Mesendoderm (in vitro differentiated cells): ENCODE data around the gene IFNA17.

Experiments used
- DNase-seq: peaks from one replicate; pipeline ENCODE4 v3.0.0; 2013
- H2AK5ac ChIP-seq: 2 replicates; pipeline ENCODE4 v1.6.1; 2013; ENCODE audit warnings: low read length, inconsistent platforms
- H2BK120ac ChIP-seq: 2 replicates; pipeline ENCODE4 v1.6.1; 2013; ENCODE audit warnings: low read depth, mild to moderate bottlenecking, low read length, moderate library complexity, mixed read lengths
- H2BK15ac ChIP-seq: replicated peaks from 2 replicates; pipeline ENCODE4 v1.6.1; 2013; ENCODE audit warnings: low read depth, mild to moderate bottlenecking, moderate library complexity
- H2BK5ac ChIP-seq: 2 replicates; pipeline ENCODE4 v1.6.1; 2013; ENCODE audit warnings: low read length, inconsistent platforms
- H3K18ac ChIP-seq: 2 replicates; pipeline ENCODE4 v1.6.1; 2013; ENCODE audit warnings: mild to moderate bottlenecking, low read length, mixed read lengths
- H3K23ac ChIP-seq: one replicate; pipeline ENCODE4 v1.6.1; 2013; ENCODE audit warnings: low read length
- H3K27ac ChIP-seq: 2 replicates; pipeline ENCODE4 v1.5.1; 2013; ENCODE audit warnings: low read depth, mild to moderate bottlenecking, inconsistent platforms, low read length, moderate library complexity
- H3K27me3 ChIP-seq: 2 replicates; pipeline ENCODE4 v1.6.1; 2013; ENCODE audit warnings: low read length, control low read depth, mild to moderate bottlenecking, inconsistent platforms; ENCODE audit not compliant: insufficient read depth, poor library complexity
- H3K36me3 ChIP-seq: 2 replicates; pipeline ENCODE4 v1.6.1; 2013; ENCODE audit warnings: low read length, inconsistent platforms; ENCODE audit not compliant: control insufficient read depth, insufficient read depth
- H3K4ac ChIP-seq: one replicate; pipeline ENCODE4 v1.6.1; 2013; ENCODE audit warnings: low read depth, mild to moderate bottlenecking, low read length, moderate library complexity
- H3K4me1 ChIP-seq: 2 replicates; pipeline ENCODE4 v1.6.1; 2013; ENCODE audit warnings: low read depth, low read length, inconsistent platforms; ENCODE audit not compliant: control insufficient read depth
- H3K4me2 ChIP-seq: 2 replicates; pipeline ENCODE4 v1.6.1; 2013; ENCODE audit warnings: low read length
- H3K4me3 ChIP-seq: 2 replicates; pipeline ENCODE4 v1.5.1; 2013; ENCODE audit warnings: mild to moderate bottlenecking, low read length
- H3K56ac ChIP-seq: one replicate; pipeline ENCODE4 v1.6.1; 2013; ENCODE audit warnings: low read length
- H3K79me1 ChIP-seq: 2 replicates; pipeline ENCODE4 v1.6.1; 2013; ENCODE audit warnings: low read length, inconsistent platforms
- H3K79me2 ChIP-seq: 2 replicates; pipeline ENCODE4 v1.6.1; 2013; ENCODE audit warnings: mild to moderate bottlenecking, low read length; ENCODE audit not compliant: control insufficient read depth, insufficient read depth
- H3K9ac ChIP-seq: 2 replicates; pipeline ENCODE4 v1.6.1; 2013; ENCODE audit warnings: low read length, inconsistent platforms
- H4K5ac ChIP-seq: one replicate; pipeline ENCODE4 v1.6.1; 2013; ENCODE audit warnings: low read length
- H4K8ac ChIP-seq: one replicate; pipeline ENCODE4 v1.6.1; 2013; ENCODE audit warnings: low read depth, mild to moderate bottlenecking, control low read depth, low read length, moderate library complexity
- WGBS: extraction: QIAGEN DNeasy Blood & Tissue Kit; methylation state at CpG from one replicate; pipeline ENCODE4 v1.1.7; 2013; ENCODE audit warnings: low lambda C conversion rate, missing lambda C conversion rate; ENCODE audit not compliant: insufficient coverage; ENCODE audit errors: extremely low coverage; 5-methylcytosine and 5-hydroxymethylcytosine counted together

Gene IFNA17

GRCh38 chr9:21255538-21256212 is 27.7 kb upstream of the IFNA17 start:
- no peak overlapping the region for H2BK5ac ChIP-seq
- WGBS, result no CpG with 5 or more reads among the region's 5 CpGs
- no peak overlapping the region for H2AK5ac ChIP-seq
- no peak overlapping the region for H2BK15ac ChIP-seq
- H4K8ac ChIP-seq, result no peak overlapping the region
- H4K5ac ChIP-seq, result no peak overlapping the region
- no peak overlapping the region for H3K56ac ChIP-seq
- H3K4me3 ChIP-seq, result no peak overlapping the region
- H3K4me2 ChIP-seq, result no peak overlapping the region
- no peak overlapping the region for H3K4ac ChIP-seq
- no peaks in the 10 kb centered on the region for H3K79me2 ChIP-seq
- no peaks in the 10 kb centered on the region for H3K36me3 ChIP-seq
- DNase-seq, result no peak
- H3K23ac ChIP-seq, result no peak overlapping the region
- H3K18ac ChIP-seq, result no peak overlapping the region
- no peak overlapping the region for H2BK120ac ChIP-seq
- no peaks in the 10 kb centered on the region for H3K27me3 ChIP-seq
- no peak overlapping the region for H3K27ac ChIP-seq
- H3K4me1 ChIP-seq, result no peaks in the 10 kb centered on the region
- H3K9ac ChIP-seq, result no peak overlapping the region
- no peaks in the 10 kb centered on the region for H3K79me1 ChIP-seq

GRCh38 chr9:21252721-21253547 is 24.9 kb upstream of the IFNA17 start:
- no peak overlapping the region for H2BK120ac ChIP-seq
- no peak overlapping the region for H3K4me3 ChIP-seq
- no CpG with 5 or more reads among the region's 3 CpGs for WGBS
- no peak overlapping the region for H3K27ac ChIP-seq
- no peak overlapping the region for H3K4me2 ChIP-seq
- H3K79me2 ChIP-seq, result no peaks in the 10 kb centered on the region
- no peak overlapping the region for H2BK15ac ChIP-seq
- no peak overlapping the region for H4K5ac ChIP-seq
- no peaks in the 10 kb centered on the region for H3K79me1 ChIP-seq
- H3K4ac ChIP-seq, result no peak overlapping the region
- no peak overlapping the region for H3K23ac ChIP-seq
- H3K27me3 ChIP-seq, result no peaks in the 10 kb centered on the region
- H3K56ac ChIP-seq, result no peak overlapping the region
- peak; percentile 59 for DNase-seq
- no peak overlapping the region for H2AK5ac ChIP-seq
- H3K4me1 ChIP-seq, result no peaks in the 10 kb centered on the region
- H4K8ac ChIP-seq, result no peak overlapping the region
- H2BK5ac ChIP-seq, result no peak overlapping the region
- H3K18ac ChIP-seq, result no peak overlapping the region
- H3K36me3 ChIP-seq, result no peaks in the 10 kb centered on the region
- no peak overlapping the region for H3K9ac ChIP-seq

- Histone ChIP-seq H3K4ac (no peak overlapping the region), H3K4me3 (no peak overlapping the region), H3K23ac (no peak overlapping the region), H3K27me3 (no peaks in the 10 kb centered on the region), H3K56ac (no peak overlapping the region), H3K27ac (no peak overlapping the region), H4K8ac (no peak overlapping the region), H2AK5ac (no peak overlapping the region), H3K4me2 (no peak overlapping the region), H2BK120ac (no peak overlapping the region), H2BK15ac (no peak overlapping the region), H4K5ac (no peak overlapping the region), H3K9ac (no peak overlapping the region), H3K4me1 (no peaks in the 10 kb centered on the region), H3K79me2 (no peaks in the 10 kb centered on the region), H3K36me3 (no peaks in the 10 kb centered on the region), H2BK5ac (no peak overlapping the region), H3K79me1 (no peaks in the 10 kb centered on the region), H3K18ac (no peak overlapping the region)
- no peak for DNase-seq
- WGBS, result no CpG with 5 or more reads among the region's 4 CpGs
Measured at GRCh38 chr9:21251638-21252037, 23.6 kb upstream of the IFNA17 start.

- no peak overlapping the region for H3K18ac ChIP-seq
Measured at GRCh38 chr9:21251190-21251589, 23.2 kb upstream of the IFNA17 start.

GRCh38 chr9:21244836-21245235 is 16.8 kb upstream of the IFNA17 start:
- Histone ChIP-seq H3K4ac (no peak overlapping the region), H3K9ac (no peak overlapping the region), H2AK5ac (no peak overlapping the region), H3K56ac (no peak overlapping the region), H3K27ac (no peak overlapping the region), H3K27me3 (no peaks in the 10 kb centered on the region), H2BK15ac (no peak overlapping the region), H2BK5ac (no peak overlapping the region), H3K18ac (no peak overlapping the region), H4K8ac (no peak overlapping the region), H3K79me2 (no peaks in the 10 kb centered on the region), H3K4me2 (no peak overlapping the region), H3K23ac (no peak overlapping the region), H2BK120ac (no peak overlapping the region), H3K36me3 (no peaks in the 10 kb centered on the region), H3K4me1 (no peaks in the 10 kb centered on the region), H3K4me3 (no peak overlapping the region), H3K79me1 (no peaks in the 10 kb centered on the region), H4K5ac (no peak overlapping the region)
- WGBS, result no CpG with 5 or more reads among the region's 2 CpGs
- DNase-seq, result no peak

More at GRCh38 chr9:21251190-21251589, 23.2 kb upstream of the IFNA17 start:
- no peak overlapping the region for H3K27ac ChIP-seq
- no peaks in the 10 kb centered on the region for H3K36me3 ChIP-seq
- no CpG with 5 or more reads among the region's 1 CpG for whole genome bisulfite sequencing
- H4K8ac ChIP-seq, result no peak overlapping the region
- H3K4me3 ChIP-seq, result no peak overlapping the region
- DNase-seq, result peak; percentile 11
- no peak overlapping the region for H3K56ac ChIP-seq
- H2BK120ac ChIP-seq, result no peak overlapping the region
- H2AK5ac ChIP-seq, result no peak overlapping the region
- H3K79me2 ChIP-seq, result no peaks in the 10 kb centered on the region
- no peak overlapping the region for H4K5ac ChIP-seq
- no peaks in the 10 kb centered on the region for H3K79me1 ChIP-seq
- no peak overlapping the region for H2BK15ac ChIP-seq
- no peaks in the 10 kb centered on the region for H3K27me3 ChIP-seq
- H3K4ac ChIP-seq, result no peak overlapping the region
- no peak overlapping the region for H3K23ac ChIP-seq
- H3K4me1 ChIP-seq, result no peaks in the 10 kb centered on the region
- no peak overlapping the region for H3K9ac ChIP-seq
- no peak overlapping the region for H2BK5ac ChIP-seq
- no peak overlapping the region for H3K4me2 ChIP-seq
